NOMO-1 treated with dmso at 0.1 percent for 144 hours (cell line): ENCODE results near the gene NOL4L.

Experiments used
- DNase-seq: peaks from one replicate; lab custom pipeline; 2025; ENCODE audit not compliant: unreplicated experiment; lab: John Stamatoyannopoulos, UW

NOL4L gene

DNA sequence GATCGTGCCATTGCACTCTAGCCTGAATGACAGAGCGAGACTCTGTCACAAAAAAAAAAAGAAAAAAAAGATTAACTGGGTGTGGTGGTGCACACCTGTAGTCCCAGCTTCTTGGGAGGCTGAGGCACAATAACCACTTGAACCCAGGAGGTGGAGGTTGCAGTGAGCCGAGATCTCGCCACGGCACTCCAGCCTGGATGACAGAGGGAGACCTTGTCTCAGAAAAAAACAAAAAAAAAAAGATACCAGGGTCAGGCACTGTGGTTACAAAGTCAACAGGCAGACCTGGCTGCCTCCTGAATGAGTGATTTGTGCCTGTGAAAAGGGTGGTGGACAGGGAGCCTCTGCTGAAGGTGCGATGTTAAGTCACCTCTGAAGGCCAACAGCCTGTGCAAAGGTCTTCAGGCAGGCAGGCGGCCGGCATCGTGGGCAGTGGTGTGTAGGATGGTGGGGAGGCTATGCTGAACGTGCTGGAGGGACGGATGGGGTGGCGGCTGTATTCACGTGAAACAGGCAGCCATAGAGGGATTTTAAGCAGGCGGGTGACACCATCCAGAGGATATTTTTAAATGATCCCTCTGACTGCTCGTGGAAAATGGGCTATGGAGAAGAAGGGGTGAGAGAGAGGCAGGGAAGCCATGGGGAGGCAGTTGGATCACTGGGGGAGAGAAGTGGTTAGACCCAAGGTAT lies 41.4 kb downstream of the NOL4L start:
- no peak for DNase-seq

DNA sequence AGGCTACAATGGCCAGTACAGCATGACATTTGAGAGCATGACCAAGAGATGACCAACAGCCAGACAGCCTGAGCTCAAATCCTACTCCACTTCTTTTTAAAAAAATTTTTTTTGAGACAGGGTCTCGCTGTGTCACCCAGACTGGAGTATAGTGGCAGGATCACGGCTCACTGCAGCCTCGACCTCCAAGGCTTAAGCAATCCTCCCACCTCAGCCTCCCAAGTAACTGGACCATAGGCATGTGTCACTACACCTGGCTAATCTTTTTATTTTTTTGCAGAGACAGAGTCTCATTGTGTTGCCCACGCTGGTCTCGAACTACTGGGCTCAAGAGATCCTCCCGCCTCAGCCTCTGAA lies 42.9 kb downstream of the NOL4L start:
- no peak for DNase-seq

DNA sequence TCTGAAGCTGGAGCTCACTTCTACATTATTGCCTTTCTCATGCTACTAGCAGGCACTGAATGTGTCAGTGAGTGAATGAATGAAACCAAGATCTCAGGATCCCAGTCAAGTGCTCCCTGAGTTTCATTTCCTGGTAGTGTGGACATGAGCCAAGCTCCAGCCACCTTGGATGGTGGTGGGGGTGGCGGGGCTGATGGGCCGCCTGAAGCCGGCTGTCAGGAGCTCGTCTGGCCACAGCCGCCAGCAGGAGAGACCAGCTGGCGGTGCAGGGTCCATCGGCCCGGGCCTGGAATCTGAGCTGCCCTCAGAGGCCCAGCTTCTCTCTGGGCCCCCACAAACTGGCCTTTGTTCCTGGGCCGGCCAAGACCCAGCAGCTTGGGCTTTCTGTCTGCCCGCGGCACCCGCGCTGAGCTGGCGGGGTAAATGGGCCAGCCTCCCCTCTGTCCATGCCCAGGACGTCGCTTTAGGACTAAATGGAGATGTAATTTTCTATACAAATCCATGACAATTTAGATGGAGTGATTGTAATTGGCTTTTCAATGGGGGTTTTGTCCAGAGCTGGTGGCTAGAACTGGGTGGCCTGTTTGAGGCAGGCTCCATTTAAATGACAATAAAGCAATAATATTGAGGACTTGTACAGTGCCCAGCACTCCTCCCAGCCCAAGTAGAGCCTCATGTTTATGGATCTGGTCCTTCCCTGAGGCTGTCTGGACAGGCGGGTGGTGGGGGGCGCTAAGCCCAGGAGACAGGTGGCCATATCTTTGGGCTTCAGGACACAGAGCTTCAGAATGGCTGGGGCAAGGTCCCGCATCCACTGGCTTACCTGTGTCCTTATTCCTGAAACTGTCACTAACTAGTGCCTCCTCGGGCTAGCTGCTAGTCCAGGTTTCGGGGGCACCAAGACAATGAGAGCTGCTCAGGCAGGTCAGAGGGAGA lies 43.5 kb downstream of the NOL4L start:
- DNase-seq: no peak

DNA sequence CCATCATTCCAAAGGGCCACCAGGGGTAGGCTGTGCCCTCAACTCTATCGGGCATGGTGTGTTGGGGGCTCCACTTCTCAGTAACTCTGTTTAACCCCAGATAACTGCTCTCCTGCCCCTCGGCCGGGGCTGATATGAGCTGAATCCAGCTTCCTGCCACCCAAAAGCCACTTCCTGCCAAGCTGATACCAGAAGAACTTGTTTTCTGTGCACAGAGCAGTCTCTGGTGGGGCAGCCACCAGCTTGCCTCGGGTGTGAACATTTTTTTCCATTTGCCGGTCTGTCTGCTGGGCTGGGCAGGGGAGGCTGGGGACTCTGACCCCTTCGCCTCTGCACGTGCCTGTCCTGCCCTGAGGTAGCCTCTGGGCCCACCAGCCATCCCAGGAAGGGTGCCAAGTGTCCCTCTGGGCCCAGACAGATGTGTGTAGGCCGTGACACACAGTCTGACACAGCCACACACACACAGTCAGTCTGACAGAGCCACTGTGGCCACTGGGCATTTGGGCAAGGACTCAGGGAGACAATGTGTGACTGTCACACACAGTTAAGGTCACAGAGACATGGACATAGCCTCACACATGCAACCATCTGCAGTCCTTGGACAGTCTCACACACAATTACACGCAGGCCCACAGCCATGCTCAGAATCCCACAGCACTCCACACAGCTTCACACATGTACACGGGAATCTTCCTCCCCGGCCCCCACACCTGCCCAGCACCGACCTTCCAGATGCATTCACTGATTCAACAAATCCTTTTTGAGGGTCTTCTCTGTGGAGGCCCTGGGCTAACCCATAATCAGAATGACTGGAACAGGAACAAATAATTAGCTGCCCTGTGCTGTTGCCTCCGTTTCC lies 45.1 kb downstream of the NOL4L start:
- DNase-seq: no peak

DNA sequence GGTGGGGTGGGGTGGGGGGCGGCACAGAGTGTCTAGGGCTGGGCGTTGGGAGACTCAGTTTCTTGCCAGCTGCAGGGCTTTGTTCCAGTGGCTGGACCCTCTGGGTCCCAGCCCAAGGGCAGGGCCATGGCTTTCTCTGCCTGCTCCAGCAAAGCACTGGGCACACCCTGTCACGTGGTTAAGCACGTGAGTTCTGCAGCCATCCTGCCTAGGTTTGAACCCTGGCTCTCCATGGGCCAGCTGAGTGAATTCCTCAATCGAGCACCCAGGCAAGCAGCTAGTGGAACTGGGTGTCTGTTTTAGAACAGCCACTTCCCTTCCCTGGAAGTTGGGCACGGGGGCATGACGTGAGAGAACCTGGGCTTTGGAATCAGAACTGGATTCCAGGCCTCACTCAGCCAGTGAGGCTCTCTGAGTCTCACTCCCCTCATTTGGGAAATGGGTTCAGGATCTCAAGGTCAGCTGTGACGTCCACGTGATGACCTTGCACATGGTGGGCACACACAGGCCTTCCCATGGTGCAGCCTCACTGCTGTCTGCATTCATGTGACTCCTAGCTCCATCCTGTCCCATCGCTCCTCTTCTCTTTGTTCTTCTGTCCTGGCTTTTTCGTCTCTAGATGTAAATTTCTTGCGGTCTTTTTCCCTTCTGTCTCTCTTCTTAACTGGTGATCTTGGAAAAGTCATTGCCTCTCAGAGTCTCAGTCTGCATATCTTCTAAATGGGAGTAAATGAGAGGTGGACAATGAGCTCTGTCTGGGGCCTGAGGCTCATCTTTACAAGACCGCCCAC lies 45.9 kb downstream of the NOL4L start:
- no peak for DNase-seq

DNA sequence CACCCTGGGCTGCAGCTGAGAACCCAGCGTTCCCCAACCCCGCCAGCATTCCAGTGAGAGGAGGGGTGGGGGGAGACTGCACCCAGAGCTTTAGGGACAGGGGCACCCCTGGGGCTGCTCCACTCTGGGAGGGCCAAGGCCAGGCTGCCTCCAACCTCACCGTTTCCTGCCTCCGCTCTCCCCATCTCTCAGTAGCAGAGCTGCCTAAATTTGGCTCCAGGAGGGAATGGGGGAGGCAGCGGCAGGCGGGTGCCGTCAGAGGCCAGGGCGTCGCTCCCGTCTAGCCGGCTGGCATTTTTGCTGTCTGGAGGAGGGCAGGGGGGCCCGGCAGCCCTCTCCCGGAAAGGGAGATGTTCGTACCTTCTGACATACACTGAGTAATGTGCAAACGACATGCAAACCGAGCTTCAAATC lies 46.6 kb downstream of the NOL4L start:
- no peak for DNase-seq

DNA sequence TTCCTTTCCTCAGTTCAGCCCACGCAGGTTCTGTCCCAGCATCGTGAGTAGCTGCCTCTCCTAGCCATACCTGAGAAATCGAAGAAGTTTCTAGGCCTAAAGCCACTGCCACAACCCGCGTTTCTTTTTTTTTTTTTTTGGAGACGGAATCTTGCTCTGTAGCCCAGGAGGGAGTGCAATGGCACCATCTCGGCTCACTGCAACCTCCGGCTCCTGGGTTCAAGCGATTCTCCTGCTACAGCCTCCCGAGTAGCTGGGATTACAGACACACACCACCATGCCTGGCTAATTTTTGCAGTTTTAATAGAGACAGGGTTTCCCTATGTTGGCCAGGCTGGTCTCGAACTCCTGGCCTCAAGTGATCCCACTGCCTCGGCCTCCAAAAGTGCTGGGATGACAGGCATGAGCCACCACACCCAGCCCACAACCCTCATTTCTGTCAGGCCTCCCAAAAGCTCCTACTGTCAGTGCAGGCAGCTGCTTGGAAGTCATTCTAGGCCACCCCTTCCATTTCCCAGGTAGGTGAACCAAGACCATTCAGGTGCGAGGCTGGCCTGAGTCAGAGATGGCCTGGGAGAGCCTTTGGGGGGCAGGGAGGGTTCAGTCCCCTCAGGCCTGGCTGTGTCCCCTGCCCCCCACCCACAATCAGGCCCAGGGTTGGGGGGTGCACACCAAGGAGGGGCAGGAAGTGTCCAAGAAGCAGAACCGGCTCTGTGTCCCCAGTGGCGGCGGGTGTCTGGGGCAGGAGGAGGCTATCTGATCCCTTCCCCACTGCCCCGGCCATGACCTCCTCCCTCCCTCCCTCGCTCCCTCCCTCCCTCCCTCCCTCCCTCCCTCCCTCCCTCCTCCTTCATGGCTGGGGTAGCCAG lies 47.2 kb downstream of the NOL4L start:
- DNase-seq: no peak

DNA sequence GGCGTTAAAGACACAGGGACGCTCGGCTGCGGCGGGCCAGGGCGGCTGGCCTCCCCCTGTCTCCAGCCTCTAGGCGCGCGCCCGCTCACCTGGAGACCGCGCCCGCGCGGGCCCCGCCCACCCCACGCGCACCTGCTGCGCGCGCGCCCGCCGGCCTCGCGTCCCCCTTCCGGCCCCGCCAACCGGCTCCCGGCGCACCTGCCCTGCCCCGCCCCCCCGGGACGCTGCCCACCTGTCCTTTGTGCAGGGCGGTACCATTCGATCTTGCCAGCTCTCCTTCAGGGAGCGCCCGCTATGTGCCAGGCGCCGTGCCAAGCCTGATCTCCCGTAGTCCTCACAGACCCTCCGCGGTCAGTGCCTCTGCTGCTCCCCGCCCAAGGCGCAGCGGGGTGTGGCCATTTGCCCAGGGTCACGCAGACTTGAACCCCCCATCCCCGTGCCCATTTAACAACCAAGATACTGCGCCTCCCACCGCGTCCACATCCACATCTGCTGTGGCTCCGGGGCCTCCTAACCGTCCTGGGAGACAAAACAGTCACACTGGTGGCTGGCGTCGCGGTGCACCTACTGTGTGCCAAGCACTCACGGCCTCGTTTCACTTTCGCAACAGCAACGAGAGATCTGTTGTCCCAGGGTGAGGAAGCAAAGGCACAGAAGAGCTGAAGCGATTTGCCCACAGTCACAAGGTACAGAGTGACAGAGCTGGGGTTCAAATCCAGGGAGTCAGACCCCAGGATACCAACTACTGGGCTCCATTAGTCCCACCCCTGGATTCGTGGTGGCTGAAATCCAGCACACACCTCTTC lies 48.1 kb downstream of the NOL4L start:
- DNase-seq: no peak

DNA sequence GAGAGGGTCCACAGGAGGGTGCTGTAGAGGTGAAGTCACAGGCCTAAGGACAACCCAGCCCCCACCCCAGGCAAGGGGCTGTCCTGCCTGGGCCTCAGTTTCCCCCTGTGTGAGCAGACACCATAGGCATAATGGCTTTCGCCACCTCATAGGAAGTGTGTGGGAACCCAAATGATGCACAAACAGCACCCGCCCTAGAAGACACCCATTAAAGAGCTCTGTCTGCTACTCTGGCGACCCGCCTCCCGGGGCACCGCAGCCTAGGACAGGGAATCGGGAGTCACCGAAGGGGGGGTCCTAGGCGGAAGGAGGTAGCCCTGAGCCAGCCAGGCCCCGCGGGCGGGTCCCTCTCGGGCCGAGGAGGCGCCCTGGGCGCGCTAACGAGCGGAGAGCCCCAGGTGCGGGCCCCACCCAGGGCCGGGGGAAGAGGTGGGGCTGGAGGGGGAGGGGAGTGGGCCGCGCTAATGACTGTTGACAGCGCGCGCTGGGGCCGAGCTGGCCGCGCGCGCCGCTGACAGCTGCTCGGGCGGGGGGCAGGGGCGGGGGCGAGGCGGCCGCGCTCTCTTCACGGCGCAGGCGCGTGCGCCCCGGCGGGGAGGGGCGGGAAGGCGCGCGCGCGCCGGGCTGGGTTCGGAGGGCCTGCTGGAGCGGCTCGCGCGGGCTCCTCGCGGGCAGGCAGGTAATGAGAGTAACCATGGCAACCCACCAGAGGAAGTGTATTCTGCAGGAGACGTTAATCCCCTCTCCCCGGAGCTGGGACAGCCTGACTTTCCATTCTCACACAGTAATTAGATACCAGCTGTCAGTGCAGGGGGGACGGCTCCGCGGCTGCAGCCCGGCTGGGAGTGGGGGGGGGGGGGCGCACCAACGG lies 48.9 kb downstream of the NOL4L start:
- no peak for DNase-seq

DNA sequence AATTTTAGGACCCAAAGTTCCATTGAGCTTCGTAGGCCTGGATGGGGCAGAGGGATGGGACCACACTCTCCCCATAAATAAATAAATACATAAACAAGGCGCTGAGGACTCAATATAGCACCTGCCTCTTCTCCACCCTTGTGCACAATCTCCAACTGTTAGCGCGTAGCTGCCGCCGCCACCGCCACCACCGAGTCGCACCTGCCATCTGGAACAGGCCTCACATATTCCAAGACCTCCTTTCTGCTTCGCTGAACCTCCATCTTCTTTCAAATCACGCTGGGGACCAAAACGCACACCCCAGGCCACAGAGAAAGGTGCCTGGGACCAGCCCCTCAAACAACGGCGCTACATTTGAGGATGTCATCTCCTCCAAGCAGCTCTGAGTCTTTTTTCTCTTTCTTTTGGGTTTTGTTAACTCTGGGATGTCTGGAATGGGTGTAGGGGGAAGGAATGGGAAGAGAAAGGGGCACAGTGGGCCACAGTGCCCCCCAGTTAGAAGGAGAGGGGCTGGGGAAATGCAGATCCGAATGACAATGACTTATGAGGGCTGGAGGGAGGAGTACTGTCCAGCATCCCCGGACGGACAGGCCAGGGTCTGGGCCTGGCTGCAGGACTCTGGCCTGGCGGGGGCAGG lies 49.7 kb downstream of the NOL4L start:
- DNase-seq: no peak

DNA sequence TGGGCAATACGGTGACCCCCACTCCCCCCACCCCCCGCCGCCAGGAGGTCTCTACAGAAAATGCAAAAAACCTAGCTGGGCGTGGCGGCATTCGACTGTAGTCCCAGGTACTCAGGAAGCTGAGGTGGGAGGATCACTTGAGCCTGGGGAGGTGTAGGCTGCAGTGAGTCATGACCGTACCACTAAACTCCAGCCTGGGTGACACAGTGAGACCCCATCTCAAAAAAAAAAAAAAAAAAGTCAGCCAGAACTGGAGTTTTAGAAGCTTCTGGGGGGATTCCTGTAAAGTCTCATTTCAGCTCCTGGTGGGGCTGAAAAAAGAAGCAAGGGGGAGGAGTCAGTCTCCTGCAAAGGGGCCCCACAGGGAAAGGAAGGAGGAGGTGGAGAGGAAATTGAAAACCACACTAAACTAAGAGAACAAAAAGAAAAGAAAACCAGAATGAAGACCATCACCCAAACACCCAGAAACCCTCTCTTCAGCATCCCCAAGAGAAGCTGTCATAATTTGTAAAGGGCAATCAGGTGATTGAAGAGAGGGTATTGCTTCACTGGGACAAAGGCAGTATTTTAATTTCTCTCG lies 50.4 kb downstream of the NOL4L start:
- DNase-seq: no peak

DNA sequence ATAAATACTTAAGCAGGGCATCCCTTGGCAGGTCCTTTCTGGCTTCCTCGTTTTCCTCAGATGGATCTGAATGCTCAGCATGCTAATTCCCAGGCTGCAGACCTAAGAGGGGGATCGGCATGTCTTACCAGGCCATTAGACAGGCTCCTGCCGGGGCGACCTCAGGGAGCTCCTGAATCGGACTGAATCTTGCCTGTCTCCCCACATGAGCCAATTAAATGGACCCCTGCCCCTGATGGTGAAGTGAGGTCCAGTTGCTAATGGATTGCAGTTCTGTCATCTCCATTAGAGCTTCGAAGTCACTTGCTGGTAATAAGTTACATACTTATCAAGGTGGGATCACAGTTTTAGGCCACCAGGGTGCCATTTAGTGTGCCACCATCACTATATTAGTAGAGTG lies 51.4 kb downstream of the NOL4L start:
- DNase-seq: no peak

DNA sequence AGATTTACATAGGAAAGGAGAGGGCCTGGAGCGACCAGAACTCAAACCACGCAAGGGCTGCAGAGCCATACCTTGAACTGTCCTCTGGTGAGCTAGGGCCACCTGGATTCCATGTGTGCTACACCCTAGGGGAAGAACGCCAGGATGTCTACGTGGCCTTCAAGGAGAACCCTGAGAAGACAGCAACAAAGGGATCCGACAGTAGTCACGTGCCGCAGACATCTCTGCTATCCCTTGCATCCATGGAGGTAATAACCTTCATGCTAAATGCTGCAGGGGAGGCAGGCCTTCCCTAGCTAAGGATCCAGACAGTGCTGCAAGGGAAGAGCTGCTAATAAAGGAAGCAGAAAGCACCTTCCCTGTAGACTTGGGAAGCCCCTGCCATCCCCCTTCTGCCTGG lies 52.9 kb downstream of the NOL4L start:
- DNase-seq: no peak

DNA sequence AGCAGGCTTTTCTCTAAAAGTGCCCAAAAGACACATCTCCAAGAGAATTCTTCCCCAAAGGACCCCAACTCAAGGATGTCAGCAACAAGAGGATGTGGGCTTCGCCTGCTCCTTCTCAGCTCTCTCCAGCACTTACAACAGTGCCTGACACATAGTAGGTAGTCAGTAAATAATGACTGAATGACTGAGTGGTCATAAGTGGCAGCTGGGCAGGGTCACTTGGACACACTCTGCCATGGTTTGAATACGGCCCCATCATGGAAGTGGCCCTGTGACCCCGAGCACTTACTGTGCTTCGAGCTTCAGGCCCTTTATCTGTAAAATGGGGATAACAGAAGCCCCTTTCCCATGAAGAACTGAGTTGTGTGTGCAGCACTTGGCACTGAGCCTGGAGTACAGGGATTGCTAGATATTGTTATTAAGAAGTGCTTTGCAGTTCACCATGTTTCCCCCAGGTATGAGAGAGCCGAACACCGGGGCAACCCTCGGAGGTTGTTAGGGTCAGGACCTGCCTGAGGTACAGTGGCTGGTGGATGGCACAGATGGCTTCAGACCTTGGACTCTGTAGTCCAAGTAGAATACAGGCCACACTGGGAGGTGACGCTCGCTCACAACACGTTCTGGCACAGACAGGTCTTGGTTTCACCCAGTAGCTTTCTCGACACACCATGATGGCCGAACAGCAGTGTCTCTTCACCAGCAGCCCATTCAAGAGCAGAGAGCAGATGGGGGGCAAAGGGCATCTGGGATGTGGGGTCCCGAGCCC lies 56.0 kb downstream of the NOL4L start:
- no peak for DNase-seq

DNA sequence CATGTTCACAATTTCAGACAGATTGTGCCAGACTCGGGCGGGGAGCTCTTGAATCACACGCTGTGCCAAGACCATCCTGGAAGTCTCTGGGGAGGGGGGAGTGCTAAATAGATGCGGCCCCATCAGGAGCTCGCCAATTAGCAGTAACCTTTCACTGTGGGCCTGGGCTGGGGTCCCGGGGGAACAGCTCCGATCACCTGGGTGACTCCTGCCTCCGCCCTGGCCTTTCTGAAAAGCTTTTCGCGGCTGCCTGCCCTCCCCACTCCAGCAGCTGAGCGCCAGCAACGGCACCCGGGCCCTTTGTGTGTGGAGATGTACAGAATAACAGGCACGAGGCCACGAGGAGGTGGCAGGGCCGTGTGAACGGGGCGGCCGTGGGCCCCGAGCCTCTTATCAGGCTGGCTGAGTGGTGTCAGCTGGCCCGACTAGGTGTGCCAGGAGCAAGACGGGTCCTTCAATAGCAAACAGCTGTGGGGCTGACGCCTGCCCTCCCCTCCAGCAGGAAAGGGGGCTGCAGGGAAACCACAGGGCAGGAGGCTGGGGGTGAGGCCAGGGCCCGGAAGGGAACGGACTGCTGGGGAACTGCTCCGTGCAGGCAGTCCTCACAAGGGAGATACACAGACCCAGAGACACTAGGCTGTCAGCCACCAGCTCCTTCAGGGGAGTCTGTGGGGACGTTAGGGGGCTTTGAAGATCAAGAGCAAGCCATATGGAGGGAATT lies 56.8 kb downstream of the NOL4L start:
- no peak for DNase-seq
